HG02571 (cell line): ENCODE measurements around the gene KAT14.
"Not testable (repeated sequence)": the region's sequence is repeated elsewhere in the genome, so short reads cannot be mapped to it uniquely, and the experiment has no call there.

ENCODE experiments used
- ATAC-seq: cut with Tn5 transposase; IDR thresholded peaks from one replicate; pipeline ENCODE4 v1.9.1; 2021; ENCODE audit warnings: mild to moderate bottlenecking, moderate library complexity; ENCODE audit not compliant: unreplicated experiment

Gene KAT14

DNA sequence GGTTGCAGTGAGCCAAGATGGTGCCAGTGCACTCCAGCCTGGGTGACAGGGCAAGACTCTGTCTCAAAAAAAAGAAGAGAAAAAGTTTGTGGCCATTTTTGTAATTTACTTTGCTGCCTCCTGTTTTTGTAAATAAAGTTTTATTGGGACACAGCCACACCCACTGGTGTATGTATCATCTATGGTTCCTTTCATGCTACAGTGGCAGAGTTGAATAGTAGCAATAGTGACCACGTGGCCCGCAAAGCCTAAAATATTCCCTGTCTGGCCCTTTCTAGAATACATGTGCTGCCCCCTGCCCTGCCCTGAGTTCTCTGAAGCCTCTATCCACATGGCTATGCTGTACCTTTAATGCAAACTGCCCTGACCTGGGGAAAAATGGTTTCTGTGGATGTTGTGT is 75.3 kb downstream of the KAT14 start:
- ATAC-seq, result no peak

DNA sequence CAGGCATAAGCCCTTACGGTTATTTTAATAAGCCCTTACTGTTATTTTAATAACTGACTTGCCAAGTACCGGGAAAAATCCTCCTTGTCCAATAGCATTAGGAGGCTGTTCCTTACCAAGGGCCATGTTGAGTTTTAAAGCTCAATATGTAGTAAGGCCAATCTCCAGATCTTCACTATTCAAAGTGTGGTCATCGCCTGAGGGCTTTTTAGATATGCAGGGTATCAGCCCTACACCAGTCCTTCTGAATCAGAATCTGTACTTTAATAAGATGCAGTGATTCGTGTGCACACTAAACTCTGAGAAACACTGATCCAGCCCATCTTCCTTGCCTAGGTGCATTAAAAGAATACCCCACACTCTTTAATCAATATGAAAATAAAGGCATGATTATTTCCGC is 77.9 kb downstream of the KAT14 start:
- ATAC-seq, result no peak

DNA sequence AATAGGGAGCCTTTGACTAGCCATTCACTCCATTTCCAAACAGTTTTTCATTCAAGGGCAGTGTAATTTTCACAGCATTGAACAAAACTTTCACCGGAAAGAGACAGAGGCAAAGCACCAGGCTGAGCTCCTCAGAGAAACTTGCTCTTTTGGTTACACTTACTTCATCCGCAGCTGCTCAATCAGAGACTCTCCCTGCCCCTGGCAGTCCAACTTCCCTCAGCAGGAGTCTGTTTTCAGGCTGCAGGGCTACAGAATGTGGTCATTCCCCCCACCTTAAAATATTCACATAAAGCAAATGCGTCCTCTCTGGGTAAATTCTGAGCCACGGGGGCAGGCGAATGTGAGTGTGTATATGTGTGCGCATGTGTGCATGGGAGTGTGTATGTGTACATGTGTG is 80.6 kb downstream of the KAT14 start:
- no peak for ATAC-seq

DNA sequence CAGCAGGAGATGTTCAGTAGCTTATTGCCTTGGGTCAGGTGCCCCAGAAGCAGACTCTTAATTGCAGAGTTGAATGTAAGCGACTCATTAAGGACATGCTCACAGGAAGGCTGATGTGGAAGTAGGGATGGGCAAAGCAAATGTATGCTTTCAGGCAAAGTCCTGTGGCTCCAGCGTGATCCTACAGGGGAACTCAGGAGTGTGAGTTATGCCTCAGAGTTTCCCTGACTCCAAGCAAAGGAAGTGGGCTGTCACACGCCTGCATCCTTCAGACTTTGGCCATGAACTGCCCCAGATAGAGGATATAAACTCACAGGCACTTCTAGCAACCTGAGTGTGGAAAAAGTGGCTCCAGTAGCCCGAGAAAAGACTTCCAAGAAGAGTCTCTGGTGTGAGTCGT is 85.7 kb downstream of the KAT14 start:
- no peak for ATAC-seq

DNA sequence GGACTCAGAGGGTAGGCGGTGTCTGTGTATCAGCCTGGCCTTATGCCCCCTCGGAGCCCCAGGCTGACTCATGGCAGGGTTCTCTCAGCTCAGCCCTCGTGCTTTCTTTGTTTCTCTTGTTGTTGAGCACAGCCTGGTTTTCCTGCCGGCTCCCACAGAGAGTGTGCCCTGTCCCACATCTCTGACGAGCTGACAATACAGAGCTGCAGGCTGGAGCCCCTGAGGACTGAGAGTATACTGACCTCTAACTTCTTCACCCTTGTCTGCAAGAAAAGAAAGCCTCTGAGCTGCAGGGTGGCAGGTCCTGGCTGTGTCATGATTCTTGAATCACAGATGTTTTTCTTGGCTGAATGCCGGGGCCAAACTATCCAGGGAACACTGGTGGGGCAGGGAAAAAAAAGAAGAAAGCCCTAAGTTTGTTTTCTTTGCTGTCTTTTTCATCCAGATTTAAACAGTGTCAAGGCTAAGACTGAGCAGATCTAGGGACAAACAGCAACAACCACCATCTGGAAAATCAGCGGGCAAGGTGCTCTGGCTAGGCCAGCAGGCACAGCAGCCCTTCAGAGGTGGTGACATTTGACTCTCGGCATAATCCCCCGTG is 87.4 kb downstream of the KAT14 start:
- ATAC-seq, result no peak

DNA sequence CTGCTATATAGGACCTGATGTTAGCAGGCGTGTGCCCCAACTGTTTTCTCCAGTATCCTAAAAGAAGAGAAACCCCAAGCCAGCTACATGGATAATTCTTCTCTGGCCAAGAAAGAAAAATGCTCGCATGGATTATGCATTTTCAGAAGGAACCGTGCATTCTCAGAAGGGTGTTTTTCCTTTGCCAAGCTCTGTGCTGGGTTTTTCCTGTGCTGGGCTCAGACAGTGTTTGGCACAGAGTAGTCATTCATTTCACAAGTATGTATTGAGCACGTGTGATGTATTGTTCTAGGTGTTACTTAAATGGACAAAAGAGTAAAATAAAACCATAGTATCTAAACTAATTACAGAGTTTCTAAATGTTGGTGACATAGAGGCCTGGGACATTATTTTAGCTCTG is 88.0 kb downstream of the KAT14 start:
- ATAC-seq, result no peak

DNA sequence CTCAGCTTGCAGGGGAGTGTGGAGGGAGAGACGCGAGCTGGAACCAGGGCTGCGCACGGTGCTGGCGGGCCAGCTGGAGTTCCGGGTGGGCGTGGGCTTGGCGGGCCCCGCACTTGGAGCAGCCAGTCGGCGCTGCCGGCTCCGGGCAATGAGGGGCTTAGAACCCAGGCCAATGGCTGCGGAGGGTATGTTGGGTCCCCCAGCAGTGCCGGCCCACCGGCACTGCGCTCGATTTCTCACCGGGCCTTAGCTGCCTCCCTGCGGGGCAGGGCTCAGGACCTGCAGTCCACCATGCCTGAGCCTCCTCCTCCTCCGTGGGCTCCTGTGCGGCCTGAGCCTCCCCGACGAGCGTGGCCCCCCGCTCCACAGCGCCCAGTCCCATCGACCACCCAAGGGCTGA is 89.1 kb downstream of the KAT14 start:
- ATAC-seq, result not testable (repeated sequence)

DNA sequence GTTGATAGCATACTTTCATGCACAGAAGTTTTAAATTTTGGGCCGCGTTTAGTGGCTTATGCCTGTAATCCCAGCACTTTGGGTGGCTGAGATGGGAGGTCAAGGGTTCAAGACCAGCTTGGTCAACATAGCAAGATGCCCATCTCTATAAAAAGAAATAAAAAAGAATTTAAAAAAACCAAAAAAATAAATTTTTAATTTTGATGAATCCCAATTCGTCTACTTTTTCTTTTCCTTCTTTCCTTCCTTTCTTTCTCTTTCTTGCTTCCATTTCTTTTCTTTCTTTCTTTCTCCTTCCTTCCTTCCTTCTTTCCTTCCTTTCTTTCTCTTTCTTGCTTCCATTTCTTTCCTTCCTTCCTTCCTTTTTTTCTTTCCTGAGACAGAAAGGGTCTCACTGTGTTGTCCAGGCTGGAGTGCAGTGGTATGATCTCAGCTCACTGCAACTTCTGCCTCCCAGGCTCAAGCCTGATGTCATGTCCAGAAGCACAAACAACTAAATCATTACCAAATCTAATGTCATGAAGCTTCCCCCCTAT is 95.8 kb downstream of the KAT14 start:
- ATAC-seq, result no peak
